ENCODE data around the gene CDC42BPG.

DNA sequence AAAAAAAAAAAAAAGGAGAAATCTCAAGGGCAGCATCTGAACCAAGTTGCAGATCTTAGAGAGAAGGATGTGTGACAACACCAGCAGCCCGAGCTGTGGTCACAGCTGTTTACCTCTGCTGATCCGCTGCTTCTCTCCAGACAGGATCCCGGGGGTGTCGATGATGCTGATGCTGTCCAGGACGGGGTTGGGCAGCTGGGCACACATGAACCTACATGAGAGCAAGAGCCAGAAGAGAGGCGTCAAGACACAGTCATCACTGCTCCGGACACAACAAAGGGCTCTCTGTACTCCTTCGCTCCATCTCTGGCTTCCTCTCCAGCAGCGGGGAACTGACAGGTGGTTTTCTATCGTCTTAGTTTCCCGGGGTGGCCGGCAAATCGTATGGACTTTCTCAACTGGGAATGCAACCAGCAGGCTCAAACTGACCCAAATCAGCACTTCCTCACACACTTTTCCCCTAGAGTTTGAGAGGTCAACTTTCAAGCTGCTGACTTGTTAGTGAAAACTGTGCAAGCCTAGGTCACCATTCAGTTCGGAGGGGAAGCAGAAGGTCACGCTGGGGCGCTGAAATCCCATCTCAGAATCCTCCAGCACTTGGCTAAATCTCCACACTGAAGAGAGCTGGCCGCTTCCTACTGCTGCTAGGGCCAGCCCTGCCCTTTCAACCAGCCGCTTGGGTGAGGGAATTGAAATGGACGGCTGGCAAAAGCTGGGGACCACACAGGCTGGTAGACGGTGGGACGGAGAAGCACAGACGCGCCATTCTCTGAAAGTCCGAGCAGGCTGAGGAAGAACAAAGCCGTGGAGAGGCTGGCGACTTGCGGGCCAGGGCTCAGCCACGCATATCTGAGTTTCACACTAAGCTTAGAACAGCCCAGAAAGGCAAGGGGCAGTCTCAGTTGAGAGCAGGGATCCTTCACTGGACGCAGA is 30.1 kb upstream of the CDC42BPG start:
- TF ChIP-seq EZH2 (IDR thresholded peaks at IDR 0.05; ENCODE audit: insufficient read depth, poor library complexity, severe bottlenecking) (no peak), EZH2phosphoT487 (IDR thresholded peaks at IDR 0.05; ENCODE audit: insufficient read depth, low read depth) (no peak)

Measured in GM23248 (cell line).